Measurements from ENCODE around the gene CARD8. TPM values are rescaled to one million over a fixed set of nuclear protein-coding genes. Genes with fewer than 3 reads are reported as not detected.

CARD8 gene
- total RNA-seq, 1 donor from 2014 or later, result 110 TPM

DNA sequence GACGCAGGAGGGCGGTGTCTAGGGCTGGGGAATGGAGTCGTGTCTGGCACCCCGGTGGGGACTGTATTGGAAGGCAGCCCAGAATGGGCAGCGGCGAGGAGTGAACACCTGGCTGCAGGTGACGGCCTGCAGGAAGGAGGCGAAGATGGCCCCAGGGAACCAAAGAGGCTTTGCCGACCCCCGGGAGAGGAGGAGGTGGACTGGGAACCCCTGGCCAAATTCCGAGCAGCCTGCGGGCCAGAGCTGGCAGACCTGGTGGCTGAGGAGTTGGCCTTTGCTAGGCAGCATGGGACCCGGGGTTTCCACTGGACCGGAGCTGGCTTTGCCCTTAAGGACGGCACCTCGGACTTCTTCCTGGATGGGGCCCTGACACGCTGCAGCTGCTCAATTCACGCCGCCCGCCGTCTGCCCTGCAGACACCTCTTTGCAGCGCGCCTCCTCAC lies 59.4 kb downstream of the CARD8 start:
- Mint-ChIP-seq H3K9me3 (no peaks in the 10 kb centered on the region), H3K4me1 (ENCODE audit: low read depth) (peaks cover 2% of the 10 kb centered on the region), H3K27me3 (ENCODE audit: low read depth) (no peaks in the 10 kb centered on the region), H3K4me3 (ENCODE audit: low read depth) (no peak overlapping the region), H3K27ac (no peak overlapping the region), H3K36me3 (ENCODE audit: low read depth) (peaks cover 4% of the 10 kb centered on the region)
- DNase-seq (ENCODE audit: low spot score), result no peak
- intact Hi-C loops (cut with micrococcal nuclease), result no loop called here

DNA sequence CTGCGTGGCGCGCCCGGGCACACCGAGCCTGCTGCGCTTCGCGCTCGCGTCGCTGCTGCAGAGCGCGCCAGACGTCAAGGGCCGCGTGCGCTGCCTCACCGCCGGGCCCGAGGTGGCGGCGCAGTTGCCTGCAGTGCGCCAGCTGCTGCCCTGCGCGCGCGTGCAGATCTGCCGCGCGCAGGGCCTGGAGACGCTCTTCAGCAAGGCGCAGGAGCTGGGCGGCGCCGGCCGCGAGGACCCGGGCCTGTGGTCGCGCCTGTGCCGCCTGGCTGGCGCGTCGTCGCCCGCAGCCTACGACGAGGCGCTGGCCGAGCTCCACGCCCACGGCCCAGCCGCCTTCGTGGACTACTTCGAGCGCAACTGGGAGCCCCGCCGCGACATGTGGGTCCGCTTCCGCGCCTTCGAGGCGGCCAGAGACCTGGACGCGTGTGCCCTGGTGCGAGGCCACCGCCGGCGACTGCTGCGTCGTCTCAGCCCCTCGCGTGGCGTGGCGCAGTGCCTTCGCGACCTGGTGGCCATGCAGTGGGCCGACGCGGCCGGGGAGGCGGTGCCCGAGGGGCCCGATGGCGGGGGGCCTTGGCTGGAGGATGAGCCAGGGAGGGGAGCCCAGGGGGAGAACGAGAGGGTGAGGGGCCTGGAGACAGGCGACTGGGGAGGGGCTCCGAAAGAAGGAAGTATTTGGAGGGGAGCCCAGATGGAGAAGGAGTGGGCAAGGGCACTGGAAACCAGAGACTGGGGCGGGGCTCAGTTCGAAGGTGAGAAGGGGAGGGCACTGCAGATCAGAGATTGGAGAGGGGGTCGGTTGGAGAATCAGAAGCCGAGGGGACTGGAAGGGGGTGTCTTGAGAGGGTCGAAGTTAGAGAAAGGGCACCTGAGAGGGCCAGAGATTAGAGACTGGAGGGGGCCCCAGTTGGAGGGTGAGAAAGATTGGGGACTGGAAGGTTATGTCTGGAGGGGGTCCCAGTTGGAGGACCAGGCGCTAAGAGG lies 60.6 kb downstream of the CARD8 start:
- no peak for DNase-seq (ENCODE audit: low spot score)
- no peaks in the 10 kb centered on the region for H3K9me3 Mint-ChIP-seq
- H3K36me3 Mint-ChIP-seq (ENCODE audit: low read depth), result peaks cover 12% of the 10 kb centered on the region
- H3K4me3 Mint-ChIP-seq (ENCODE audit: low read depth), result no peak overlapping the region
- H3K27ac Mint-ChIP-seq, result no peak overlapping the region
- no peaks in the 10 kb centered on the region for H3K27me3 Mint-ChIP-seq (ENCODE audit: low read depth)
- intact Hi-C loops (cut with micrococcal nuclease), result no loop called here
- H3K4me1 Mint-ChIP-seq (ENCODE audit: low read depth), result peaks cover 2% of the 10 kb centered on the region

DNA sequence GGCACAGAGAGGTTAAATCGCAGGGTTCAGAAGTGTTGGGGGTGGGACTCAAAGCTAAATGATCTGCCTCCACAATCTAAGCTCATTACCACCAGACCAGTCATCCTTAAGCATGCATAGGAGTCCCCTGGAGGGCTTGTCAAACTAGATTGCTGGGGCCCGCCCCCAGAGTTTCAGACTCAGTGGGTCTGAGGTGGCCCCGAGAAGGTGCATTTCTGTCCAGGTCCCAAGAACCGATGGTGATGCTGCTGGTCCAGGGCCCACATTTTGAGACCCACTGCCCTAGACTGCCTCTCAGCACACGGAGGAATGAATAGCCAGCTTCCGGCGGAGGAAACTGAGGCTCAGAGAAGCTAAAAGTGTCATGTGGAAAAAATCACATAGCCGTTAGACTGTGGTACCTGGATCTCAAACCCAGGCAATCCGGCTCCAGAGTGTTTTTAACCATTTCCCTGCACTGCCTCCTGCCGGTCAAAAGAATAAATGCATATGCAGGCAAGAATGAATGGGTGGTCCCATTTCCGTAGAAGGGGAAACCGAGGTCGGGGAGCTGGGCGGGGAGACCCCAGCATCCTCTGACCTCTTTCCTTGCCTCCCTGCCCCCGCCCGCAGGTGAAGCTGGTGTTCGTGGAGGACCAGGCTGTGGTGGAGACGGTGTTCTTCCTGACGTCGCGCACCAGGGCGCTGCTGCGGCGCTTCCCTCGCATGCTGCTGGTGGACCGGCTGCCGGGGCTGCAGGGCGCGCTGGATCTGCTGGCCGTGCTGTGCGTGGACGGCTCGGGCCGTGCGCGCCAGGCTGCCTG lies 61.5 kb downstream of the CARD8 start:
- Mint-ChIP-seq H3K4me1 (ENCODE audit: low read depth) (peaks cover 2% of the 10 kb centered on the region), H3K4me3 (ENCODE audit: low read depth) (no peak overlapping the region), H3K9me3 (no peaks in the 10 kb centered on the region), H3K27me3 (ENCODE audit: low read depth) (no peaks in the 10 kb centered on the region), H3K36me3 (ENCODE audit: low read depth) (peaks cover 17% of the 10 kb centered on the region), H3K27ac (no peak overlapping the region)
- no peak for DNase-seq (ENCODE audit: low spot score)
- intact Hi-C loops (cut with micrococcal nuclease), result no loop called here

DNA sequence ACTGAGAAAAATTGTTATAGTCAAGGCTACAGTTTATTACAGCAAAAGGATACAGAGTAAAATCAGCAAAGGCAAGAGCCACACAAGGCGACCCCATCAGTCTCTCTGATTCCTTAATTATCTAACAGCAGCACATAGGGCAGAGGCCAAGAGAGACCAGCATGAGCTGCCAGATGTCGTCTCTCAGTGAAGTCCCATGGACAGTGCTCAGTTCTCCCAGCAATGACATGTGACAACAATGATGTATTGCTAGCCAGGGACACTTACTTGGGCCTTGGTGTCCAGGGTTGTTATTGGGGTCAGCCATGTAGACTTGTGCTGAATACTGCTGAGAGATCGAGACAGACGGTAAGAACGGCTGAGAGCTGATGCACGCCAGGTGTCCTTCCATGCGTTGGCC lies 63.0 kb downstream of the CARD8 start:
- no peaks in the 10 kb centered on the region for H3K9me3 Mint-ChIP-seq
- H3K27me3 Mint-ChIP-seq (ENCODE audit: low read depth), result no peaks in the 10 kb centered on the region
- no peak for DNase-seq (ENCODE audit: low spot score)
- H3K4me3 Mint-ChIP-seq (ENCODE audit: low read depth), result no peak overlapping the region
- peaks cover 25% of the 10 kb centered on the region for H3K36me3 Mint-ChIP-seq (ENCODE audit: low read depth)
- intact Hi-C loops (cut with micrococcal nuclease), result no loop called here
- H3K27ac Mint-ChIP-seq, result no peak overlapping the region
- H3K4me1 Mint-ChIP-seq (ENCODE audit: low read depth), result peaks cover 2% of the 10 kb centered on the region

DNA sequence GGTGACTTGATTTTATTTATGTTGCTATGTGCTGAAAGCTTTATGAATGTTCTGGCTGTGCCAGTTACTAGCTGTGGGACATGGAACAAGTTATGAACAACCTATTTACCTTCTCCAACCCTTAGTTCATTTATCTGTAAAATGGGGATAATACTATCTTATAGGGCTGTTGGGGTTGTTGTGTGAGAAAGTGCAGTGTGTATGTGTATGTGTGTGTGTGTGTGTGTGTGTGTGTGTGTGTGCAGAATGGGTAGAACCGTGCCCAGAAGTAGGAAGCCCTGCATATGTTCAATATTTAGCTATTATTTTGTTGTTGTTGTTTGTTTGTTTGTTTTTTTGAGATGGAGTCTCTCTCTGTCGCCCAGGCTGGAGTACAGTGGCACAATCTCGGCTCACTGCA lies 64.8 kb downstream of the CARD8 start:
- H3K4me3 Mint-ChIP-seq (ENCODE audit: low read depth), result no peak overlapping the region
- no peaks in the 10 kb centered on the region for H3K27me3 Mint-ChIP-seq (ENCODE audit: low read depth)

DNA sequence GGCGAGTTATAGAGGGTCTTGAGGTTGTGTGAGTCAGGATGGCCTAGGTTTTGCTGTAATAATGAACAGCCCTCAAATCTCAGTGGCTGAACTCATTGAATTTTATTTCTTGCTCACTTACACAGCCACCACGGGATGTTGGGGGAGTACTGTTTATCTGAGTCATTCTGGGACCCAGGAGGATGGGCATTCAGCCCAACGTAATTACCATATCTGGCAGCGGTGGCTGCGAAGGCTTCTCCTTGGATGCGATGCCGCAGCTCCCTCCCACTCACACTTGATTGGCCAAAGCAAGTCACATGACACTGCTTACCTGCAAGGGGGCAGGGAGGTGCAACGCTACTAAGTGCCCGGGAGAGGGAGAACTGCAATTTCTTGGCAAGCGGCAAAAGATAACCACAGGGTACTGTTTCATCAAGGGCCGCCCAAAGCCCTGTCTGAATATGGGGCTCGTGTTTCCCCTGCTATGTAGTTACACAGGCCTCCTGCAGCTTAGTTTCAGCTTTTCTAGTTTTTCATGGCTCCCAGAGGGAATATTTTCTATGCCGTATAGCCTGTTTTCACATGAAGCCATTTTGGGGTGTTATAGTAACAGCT lies 65.3 kb downstream of the CARD8 start:
- intact Hi-C loops (cut with micrococcal nuclease), result no loop called here
- H3K9me3 Mint-ChIP-seq, result no peaks in the 10 kb centered on the region
- H3K27ac Mint-ChIP-seq, result no peak overlapping the region
- H3K4me3 Mint-ChIP-seq (ENCODE audit: low read depth), result no peak overlapping the region
- peaks cover 30% of the 10 kb centered on the region for H3K36me3 Mint-ChIP-seq (ENCODE audit: low read depth)
- DNase-seq (ENCODE audit: low spot score), result no peak
- H3K27me3 Mint-ChIP-seq (ENCODE audit: low read depth), result no peaks in the 10 kb centered on the region
- H3K4me1 Mint-ChIP-seq (ENCODE audit: low read depth), result no peaks in the 10 kb centered on the region

More for the DNA sequence above, 64.8 kb downstream of the CARD8 start:
- no peak for DNase-seq (ENCODE audit: low spot score)
- intact Hi-C loops (cut with micrococcal nuclease), result no loop called here
- Mint-ChIP-seq H3K9me3 (no peaks in the 10 kb centered on the region), H3K36me3 (ENCODE audit: low read depth) (peaks cover 30% of the 10 kb centered on the region), H3K4me1 (ENCODE audit: low read depth) (no peaks in the 10 kb centered on the region), H3K27ac (no peak overlapping the region)

DNA sequence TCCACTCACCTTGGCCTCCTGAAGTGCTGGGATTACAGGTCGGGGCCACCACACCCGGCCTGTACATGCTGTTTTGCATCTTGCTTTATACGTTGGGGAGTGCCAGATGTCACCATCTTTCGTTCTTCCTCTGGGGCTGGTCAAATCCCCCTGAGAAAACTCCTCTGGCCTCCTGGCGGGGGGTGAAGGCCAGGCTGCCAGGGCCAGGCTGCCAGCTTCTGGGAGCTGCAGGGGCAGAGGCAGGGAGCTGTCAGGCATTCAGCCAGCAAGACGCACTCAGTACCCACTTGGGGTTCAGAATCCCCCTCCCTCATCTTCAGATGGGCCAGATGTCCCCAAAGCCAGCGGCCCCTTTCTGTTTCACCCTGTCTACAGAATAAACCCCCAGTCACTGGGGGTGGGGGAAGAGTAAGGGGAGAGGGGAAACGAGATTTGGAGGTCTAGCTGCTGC lies 69.1 kb downstream of the CARD8 start:
- H3K27ac Mint-ChIP-seq, result no peak overlapping the region
- H3K4me3 Mint-ChIP-seq (ENCODE audit: low read depth), result no peak overlapping the region
- peaks cover 55% of the 10 kb centered on the region for H3K36me3 Mint-ChIP-seq (ENCODE audit: low read depth)
- intact Hi-C loops (cut with micrococcal nuclease), result no loop called here
- peaks cover 3% of the 10 kb centered on the region for H3K9me3 Mint-ChIP-seq
- no peaks in the 10 kb centered on the region for H3K4me1 Mint-ChIP-seq (ENCODE audit: low read depth)
- H3K27me3 Mint-ChIP-seq (ENCODE audit: low read depth), result no peaks in the 10 kb centered on the region
- no peak for DNase-seq (ENCODE audit: low spot score)

DNA sequence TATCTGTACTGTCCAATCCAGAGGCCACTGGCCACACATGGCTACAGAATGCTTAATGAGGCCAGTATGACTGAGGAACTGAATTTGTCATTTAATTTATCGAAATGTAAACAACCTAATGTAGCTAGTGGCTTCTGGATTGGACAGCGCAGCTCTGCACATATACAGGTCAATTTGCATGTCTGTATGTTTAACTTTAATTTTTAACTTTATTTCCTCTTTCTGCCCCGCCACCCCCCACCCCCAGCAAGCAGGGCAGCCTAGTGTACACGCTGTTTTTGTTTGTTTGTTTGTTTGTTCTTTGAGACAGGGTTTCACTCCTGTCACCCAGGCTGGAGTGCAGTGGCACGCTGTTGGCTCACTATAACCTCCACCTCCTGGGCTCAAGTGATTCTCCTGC lies 69.7 kb downstream of the CARD8 start:
- peaks cover 8% of the 10 kb centered on the region for H3K9me3 Mint-ChIP-seq
- H3K27me3 Mint-ChIP-seq (ENCODE audit: low read depth), result no peaks in the 10 kb centered on the region
- H3K4me1 Mint-ChIP-seq (ENCODE audit: low read depth), result no peaks in the 10 kb centered on the region

DNA sequence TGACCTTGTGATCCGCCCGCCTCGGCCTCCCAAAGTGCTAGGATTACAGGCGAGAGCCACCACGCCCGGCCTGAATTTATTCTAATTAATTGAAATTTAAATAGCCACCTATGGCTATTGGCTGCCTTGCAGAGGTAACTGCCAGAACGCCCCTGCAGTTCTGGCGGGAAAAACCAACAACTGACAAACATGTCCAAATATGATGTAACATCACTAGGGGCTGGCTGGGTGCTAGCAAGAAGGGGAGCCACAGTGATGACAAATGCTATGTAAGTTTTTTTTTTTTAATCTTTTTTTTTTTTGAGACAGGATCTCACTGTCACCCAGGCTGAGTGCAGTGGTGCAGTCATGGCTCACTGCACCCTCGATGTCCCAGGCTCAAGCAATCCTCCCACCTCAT lies 72.4 kb downstream of the CARD8 start:
- Mint-ChIP-seq H3K4me3 (ENCODE audit: low read depth) (no peak overlapping the region), H3K36me3 (ENCODE audit: low read depth) (peaks cover 60% of the 10 kb centered on the region)

More for the DNA sequence above, 69.7 kb downstream of the CARD8 start:
- intact Hi-C loops (cut with micrococcal nuclease), result no loop called here
- Mint-ChIP-seq H3K4me3 (ENCODE audit: low read depth) (no peak overlapping the region), H3K27ac (no peak overlapping the region), H3K36me3 (ENCODE audit: low read depth) (peaks cover 59% of the 10 kb centered on the region)
- DNase-seq (ENCODE audit: low spot score), result no peak

DNA sequence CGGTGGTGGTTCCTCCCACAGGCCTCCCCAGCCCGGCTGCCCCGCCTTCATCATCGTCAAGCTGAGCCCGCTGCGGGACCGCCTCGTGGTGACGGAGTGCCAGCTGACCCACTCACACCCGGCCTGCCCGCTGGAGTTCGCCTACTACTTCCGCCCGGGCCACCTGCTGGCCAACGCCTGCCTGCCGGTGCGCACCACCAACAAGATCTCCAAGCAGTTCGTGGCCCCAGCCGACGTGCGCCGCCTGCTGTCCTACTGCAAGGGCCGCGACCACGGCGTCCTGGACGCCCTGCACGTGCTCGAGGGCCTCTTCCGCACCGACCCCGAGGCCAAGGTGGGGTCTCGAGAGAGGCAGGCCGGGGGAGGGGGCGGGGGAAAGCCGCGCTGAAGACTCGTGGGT lies 73.3 kb downstream of the CARD8 start:
- Mint-ChIP-seq H3K27ac (no peak overlapping the region), H3K4me3 (ENCODE audit: low read depth) (no peak overlapping the region), H3K36me3 (ENCODE audit: low read depth) (peaks cover 54% of the 10 kb centered on the region), H3K27me3 (ENCODE audit: low read depth) (no peaks in the 10 kb centered on the region), H3K4me1 (ENCODE audit: low read depth) (no peaks in the 10 kb centered on the region), H3K9me3 (peaks cover 10% of the 10 kb centered on the region)
- intact Hi-C loops (cut with micrococcal nuclease), result no loop called here
- DNase-seq (ENCODE audit: low spot score), result no peak

More for the DNA sequence above, 72.4 kb downstream of the CARD8 start:
- no peak overlapping the region for H3K27ac Mint-ChIP-seq
- no peaks in the 10 kb centered on the region for H3K27me3 Mint-ChIP-seq (ENCODE audit: low read depth)
- intact Hi-C loops (cut with micrococcal nuclease), result no loop called here
- H3K9me3 Mint-ChIP-seq, result peaks cover 10% of the 10 kb centered on the region
- no peak for DNase-seq (ENCODE audit: low spot score)
- no peaks in the 10 kb centered on the region for H3K4me1 Mint-ChIP-seq (ENCODE audit: low read depth)

DNA sequence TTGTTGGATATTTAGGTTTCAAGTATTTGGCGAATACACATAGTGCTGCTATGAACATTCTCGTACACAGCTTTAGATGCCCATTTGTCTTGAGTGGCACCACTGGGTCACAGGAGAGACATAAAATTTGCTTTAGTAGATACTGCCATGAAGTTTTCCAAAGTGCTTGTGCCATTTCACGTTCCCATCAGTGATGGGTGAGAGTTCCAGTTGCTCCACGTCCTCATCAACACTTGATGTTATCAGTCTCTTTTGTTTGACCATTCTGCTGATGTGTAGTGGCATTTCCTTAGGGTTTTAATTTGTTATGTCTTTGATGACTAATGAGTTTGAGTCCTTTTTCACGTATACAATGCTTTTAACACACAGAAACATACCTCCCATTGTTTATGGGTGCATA lies 74.2 kb downstream of the CARD8 start:
- Mint-ChIP-seq H3K9me3 (peaks cover 10% of the 10 kb centered on the region), H3K4me3 (ENCODE audit: low read depth) (no peak overlapping the region), H3K4me1 (ENCODE audit: low read depth) (peaks cover 4% of the 10 kb centered on the region), H3K36me3 (ENCODE audit: low read depth) (peaks cover 60% of the 10 kb centered on the region), H3K27me3 (ENCODE audit: low read depth) (no peaks in the 10 kb centered on the region), H3K27ac (no peak overlapping the region)
- DNase-seq (ENCODE audit: low spot score), result no peak
- intact Hi-C loops (cut with micrococcal nuclease), result no loop called here

DNA sequence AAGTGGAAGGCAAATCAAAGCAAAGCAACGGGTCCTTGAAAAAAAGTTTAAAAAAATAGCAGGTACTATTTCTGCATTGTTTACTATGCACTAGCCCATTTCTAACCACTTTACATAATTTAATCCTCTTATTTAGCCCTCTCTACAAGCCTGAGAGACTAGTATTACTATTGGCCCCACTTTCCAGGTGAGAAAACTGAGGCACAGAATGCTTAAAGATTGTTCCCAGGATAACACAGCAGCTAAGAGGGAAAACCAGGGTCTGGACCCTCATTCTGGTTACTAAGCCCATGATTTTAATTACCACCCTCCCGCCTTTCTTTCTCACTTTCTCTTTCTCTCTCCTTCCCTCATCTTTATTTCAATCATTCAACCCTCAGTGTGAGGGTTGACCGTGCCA lies 79.5 kb downstream of the CARD8 start:
- Mint-ChIP-seq H3K27me3 (ENCODE audit: low read depth) (no peaks in the 10 kb centered on the region), H3K36me3 (ENCODE audit: low read depth) (peaks cover 58% of the 10 kb centered on the region), H3K4me3 (ENCODE audit: low read depth) (no peak overlapping the region), H3K9me3 (peaks cover 4% of the 10 kb centered on the region), H3K27ac (no peak overlapping the region), H3K4me1 (ENCODE audit: low read depth) (peaks cover 14% of the 10 kb centered on the region)
- intact Hi-C loops (cut with micrococcal nuclease), result no loop called here
- DNase-seq (ENCODE audit: low spot score), result no peak
